Stomach (tissue), 4 donors: ENCODE data around the gene SMIM14.

Experiments used
- CTCF ChIP-seq, 7 experiments: fragments of 450-650 bp in 4 of 7; fragments of 200-600 bp in 3 of 7; sonication (generic) in 3 of 7; IDR thresholded peaks; one replicate each; pipeline ENCODE4 v1.5.1; 2016 to 2019; ENCODE audit warnings: antibody characterized with exemption in 7 of 7, control low read depth in 2 of 7, mild to moderate bottlenecking in 1 of 7
- POLR2A ChIP-seq, 4 donors: fragments of 450-650 bp; IDR thresholded peaks; one replicate each; pipeline ENCODE4 v1.6.1; 2016; ENCODE audit warnings: antibody characterized with exemption in 4 of 4, control low read depth in 2 of 4, mild to moderate bottlenecking in 1 of 4, moderate library complexity in 1 of 4
- POLR2AphosphoS5 ChIP-seq, 3 donors: sonication (generic); formaldehyde crosslinking; IDR thresholded peaks; one replicate each; pipeline ENCODE4 v1.6.1; 2016; ENCODE audit warnings: antibody characterized with exemption in 3 of 3

GRCh38 chr4:39660757-39661156 lies 22.1 kb upstream of the SMIM14 start:
- TF ChIP-seq CTCF (IDR thresholded peaks at IDR 0.05) (no peak), POLR2AphosphoS5 (IDR thresholded peaks at IDR 0.05) (no peak), POLR2A (IDR thresholded peaks at IDR 0.05) (no peak)
